Lung microvascular endothelial cell (primary cell): ENCODE results near the gene ARHGEF10L. TPM values are rescaled to one million over a fixed set of nuclear protein-coding genes. Genes with fewer than 3 reads are reported as not detected.

ENCODE experiments used
- DNase-seq, 2 donors: peaks; one replicate each; pipeline versions ENCODE4 v3.0.0 to v3.0.0-alpha.2; 2010; ENCODE audit warnings: low read depth in 2 of 2
- total RNA-seq: library from RNA; depleted of rRNA; stranded (reverse); fragments of >200 nt; gene quantifications from 2 replicates; pipeline ENCODE4 v1.2.1, GENCODE V29; 2014

ARHGEF10L gene
- total RNA-seq, 1 donor from 2014 or later: 0.20 TPM

GRCh38 chr1:17594026-17594425 is 54.5 kb downstream of the ARHGEF10L start:
- DNase-seq: no peak

- no peak for DNase-seq
Measured at GRCh38 chr1:17594690-17595601, 55.4 kb downstream of the ARHGEF10L start.

GRCh38 chr1:17595602-17595925 is 56.1 kb downstream of the ARHGEF10L start:
- no peak for DNase-seq

- no peak for DNase-seq
Measured at GRCh38 chr1:17596186-17596585, 56.7 kb downstream of the ARHGEF10L start.

- no peak for DNase-seq
Measured at GRCh38 chr1:17596651-17597509, 57.4 kb downstream of the ARHGEF10L start.

GRCh38 chr1:17597651-17598050 is 58.2 kb downstream of the ARHGEF10L start:
- no peak for DNase-seq

GRCh38 chr1:17598251-17598650 is 58.8 kb downstream of the ARHGEF10L start:
- no peak for DNase-seq

- DNase-seq: no peak
Measured at GRCh38 chr1:17599291-17599953, 59.9 kb downstream of the ARHGEF10L start.

- no peak for DNase-seq
Measured at GRCh38 chr1:17599954-17600300, 60.4 kb downstream of the ARHGEF10L start.

GRCh38 chr1:17600321-17600720 is 60.8 kb downstream of the ARHGEF10L start:
- no peak for DNase-seq

GRCh38 chr1:17601643-17602382 is 62.3 kb downstream of the ARHGEF10L start:
- no peak for DNase-seq

GRCh38 chr1:17603091-17603841 is 63.8 kb downstream of the ARHGEF10L start:
- DNase-seq: no peak

- DNase-seq: no peak
Measured at GRCh38 chr1:17605582-17606344, 66.3 kb downstream of the ARHGEF10L start.

- DNase-seq: peak; percentile 56 to 72
Measured at GRCh38 chr1:17606826-17607440, 67.4 kb downstream of the ARHGEF10L start.

GRCh38 chr1:17607644-17608581 is 68.4 kb downstream of the ARHGEF10L start:
- no peak for DNase-seq

GRCh38 chr1:17609529-17609928 is 70.0 kb downstream of the ARHGEF10L start:
- DNase-seq: no peak

GRCh38 chr1:17610085-17610484 is 70.6 kb downstream of the ARHGEF10L start:
- DNase-seq: no peak

- no peak for DNase-seq
Measured at GRCh38 chr1:17610713-17611112, 71.2 kb downstream of the ARHGEF10L start.
